HEK293T (cell line): ENCODE results near the gene KCNA2.

Experiments
- CTCF ChIA-PET: fragments of 350-600 bp; formaldehyde crosslinking; extraction: SDS; loops from one replicate; lab custom pipeline; 2021; ENCODE audit warnings: antibody characterized with exemption, inconsistent platforms; lab: Yijun Ruan, JAX
- POLR2A ChIA-PET: fragments of 350-600 bp; formaldehyde crosslinking; extraction: SDS; loops from one replicate; lab custom pipeline; 2020; ENCODE audit warnings: antibody characterized with exemption, inconsistent platforms; lab: Yijun Ruan, JAX
- DNase-seq: peaks from one replicate; pipeline ENCODE4 v3.0.0; 2012; ENCODE audit warnings: mixed read lengths; ENCODE audit errors: extremely low spot score
- ARNT ChIP-seq: fragments of 450-650 bp; IDR thresholded peaks from 2 replicates; pipeline ENCODE4 v1.6.1; 2017; ENCODE audit warnings: mild to moderate bottlenecking
- BHLHE40 ChIP-seq: fragments of 450-650 bp; IDR thresholded peaks from 2 replicates; pipeline ENCODE4 v1.6.1; 2016; ENCODE audit warnings: mild to moderate bottlenecking, moderate library complexity, borderline replicate concordance
- CTBP1 ChIP-seq: fragments of 450-650 bp; IDR thresholded peaks from 2 replicates; pipeline ENCODE4 v1.6.1; 2016; ENCODE audit warnings: borderline replicate concordance
- ELF4 ChIP-seq: fragments of 450-650 bp; IDR thresholded peaks from 2 replicates; pipeline ENCODE4 v1.6.1; 2017; ENCODE audit warnings: antibody characterized with exemption
- FOXA1 ChIP-seq: fragments of 450-650 bp; IDR thresholded peaks from 2 replicates; pipeline ENCODE4 v1.6.1; 2016; ENCODE audit warnings: mild to moderate bottlenecking
- FOXK2 ChIP-seq: fragments of 450-650 bp; IDR thresholded peaks from 2 replicates; pipeline ENCODE4 v1.6.1; 2016; ENCODE audit warnings: mild to moderate bottlenecking
- FOXM1 ChIP-seq: fragments of 450-650 bp; IDR thresholded peaks from 2 replicates; pipeline ENCODE4 v1.6.1; 2017; ENCODE audit warnings: mild to moderate bottlenecking, borderline replicate concordance
- HDGF ChIP-seq: fragments of 450-650 bp; IDR thresholded peaks from 2 replicates; pipeline ENCODE4 v1.6.1; 2017; ENCODE audit warnings: antibody characterized with exemption, borderline replicate concordance
- L3MBTL2 ChIP-seq: fragments of 450-650 bp; conservative IDR thresholded peaks from 2 replicates; pipeline ENCODE4 v1.6.1; 2016; ENCODE audit warnings: mild to moderate bottlenecking
- LEF1 ChIP-seq: fragments of 450-650 bp; IDR thresholded peaks from 2 replicates; pipeline ENCODE4 v1.6.1; 2017; ENCODE audit warnings: mild to moderate bottlenecking, borderline replicate concordance
- NFRKB ChIP-seq: fragments of 450-650 bp; IDR thresholded peaks from 2 replicates; pipeline ENCODE4 v1.6.1; 2016; ENCODE audit warnings: mild to moderate bottlenecking, moderate library complexity
- PKNOX1 ChIP-seq: fragments of 450-650 bp; IDR thresholded peaks from 2 replicates; pipeline ENCODE4 v1.6.1; 2016
- SP1 ChIP-seq: fragments of 450-650 bp; IDR thresholded peaks from 2 replicates; pipeline ENCODE4 v1.6.1; 2017
- SUZ12 ChIP-seq: fragments of 450-650 bp; IDR thresholded peaks from 2 replicates; pipeline ENCODE4 v1.6.1; 2016; ENCODE audit warnings: mild to moderate bottlenecking
- TARDBP ChIP-seq: fragments of 450-650 bp; IDR thresholded peaks from 2 replicates; pipeline ENCODE4 v1.6.1; 2016
- ZNF384 ChIP-seq: fragments of 450-650 bp; IDR thresholded peaks from 2 replicates; pipeline ENCODE4 v1.6.1; 2016

The KCNA2 gene

GRCh38 chr1:110606657-110607535 is 738 bp upstream of the KCNA2 start:
- DNase-seq = peak; percentile 61
- ChIA-PET POLR2A (interaction anchor here (1.4 kb wide), 1 partner anchor 22 kb away, joined by 3 read pairs; no protein-coding TSS in a partner anchor), CTCF (interaction anchor here (0.7 to 3.4 kb wide), 8 partner anchors 9 to 173 kb away, joined by 3 to 16 read pairs (median 6); no protein-coding TSS in a partner anchor)
- TF ChIP-seq PKNOX1 (no peak), BHLHE40 (no peak), TARDBP (no peak), NFRKB (no peak), ARNT (no peak), FOXM1 (no peak), ZNF384 (no peak), SUZ12 (no peak), LEF1 (no peak)

- CTCF ChIA-PET = interaction anchor here (0.6 to 3.4 kb wide), 5 partner anchors 11 to 1111 kb away, joined by 4 to 16 read pairs (median 6); partner anchors contain the start of gene CYB561D1
- DNase-seq = no peak
- POLR2A ChIA-PET = interaction anchor here (1.4 kb wide), 1 partner anchor 21 kb away, joined by 3 read pairs; no protein-coding TSS in a partner anchor
- TF ChIP-seq ELF4 = no peak
- TF ChIP-seq ARNT = no peak
- TF ChIP-seq PKNOX1 = no peak
- TF ChIP-seq HDGF = no peak
- no peak for TF ChIP-seq SUZ12
- no peak for TF ChIP-seq BHLHE40
- TF ChIP-seq FOXA1 = no peak
- no peak for TF ChIP-seq CTBP1
- TF ChIP-seq L3MBTL2 = no peak
- no peak for TF ChIP-seq FOXK2
- TF ChIP-seq SP1 = no peak
- TF ChIP-seq LEF1 = no peak
- no peak for TF ChIP-seq FOXM1
- no peak for TF ChIP-seq NFRKB
- no peak for TF ChIP-seq ZNF384
- no peak for TF ChIP-seq TARDBP
Observed at GRCh38 chr1:110605446-110605845, 712 bp downstream of the KCNA2 start.

- CTCF ChIA-PET = interaction anchor here (1.0 to 3.4 kb wide), 2 partner anchors 15 to 79 kb away, joined by 3 to 16 read pairs; no protein-coding TSS in a partner anchor
- no peak for DNase-seq
- POLR2A ChIA-PET = no interaction called here
- TF ChIP-seq ARNT = no peak
- TF ChIP-seq ELF4 = no peak
- TF ChIP-seq FOXM1 = no peak
- TF ChIP-seq HDGF = no peak
Observed at GRCh38 chr1:110604586-110605148, 1.5 kb downstream of the KCNA2 start.

- CTCF ChIA-PET = no interaction called here
- POLR2A ChIA-PET = no interaction called here
- DNase-seq = no peak
- TF ChIP-seq FOXK2 (no peak), FOXA1 (no peak), SP1 (no peak), HDGF (no peak), TARDBP (no peak), BHLHE40 (no peak), LEF1 (no peak), PKNOX1 (no peak), L3MBTL2 (no peak), CTBP1 (no peak), SUZ12 (no peak)
Observed at GRCh38 chr1:110603058-110603457, 3.1 kb downstream of the KCNA2 start.

- no peak for TF ChIP-seq NFRKB
- TF ChIP-seq ZNF384 = no peak
- TF ChIP-seq LEF1 = no peak
- no peak for TF ChIP-seq HDGF
- TF ChIP-seq SP1 = no peak
- TF ChIP-seq SUZ12 = no peak
- TF ChIP-seq FOXM1 = no peak
- TF ChIP-seq L3MBTL2 = no peak
- no peak for TF ChIP-seq CTBP1
- DNase-seq = no peak
- POLR2A ChIA-PET = no interaction called here
- CTCF ChIA-PET = no interaction called here
Observed at GRCh38 chr1:110602466-110602865, 3.7 kb downstream of the KCNA2 start.

- CTCF ChIA-PET = no interaction called here
Observed at GRCh38 chr1:110601332-110601731, 4.8 kb downstream of the KCNA2 start.

More at GRCh38 chr1:110601332-110601731, 4.8 kb downstream of the KCNA2 start:
- POLR2A ChIA-PET = no interaction called here
- DNase-seq = no peak
- no peak for TF ChIP-seq ARNT
- TF ChIP-seq ZNF384 = no peak
- no peak for TF ChIP-seq FOXK2
- TF ChIP-seq SUZ12 = no peak
- TF ChIP-seq CTBP1 = no peak
- no peak for TF ChIP-seq BHLHE40
- no peak for TF ChIP-seq SP1
- TF ChIP-seq LEF1 = no peak
- no peak for TF ChIP-seq NFRKB
- TF ChIP-seq FOXA1 = no peak
- TF ChIP-seq TARDBP = no peak
- no peak for TF ChIP-seq L3MBTL2
- no peak for TF ChIP-seq PKNOX1
- TF ChIP-seq ELF4 = no peak
- no peak for TF ChIP-seq HDGF
- no peak for TF ChIP-seq FOXM1
